Right forelimb (tissue), 1 donor: ENCODE results near the gene NBEA.

Experiments
- DNase-seq: peaks from one replicate; pipeline ENCODE4 v3.0.0-alpha.2; 2018

Gene NBEA

DNA sequence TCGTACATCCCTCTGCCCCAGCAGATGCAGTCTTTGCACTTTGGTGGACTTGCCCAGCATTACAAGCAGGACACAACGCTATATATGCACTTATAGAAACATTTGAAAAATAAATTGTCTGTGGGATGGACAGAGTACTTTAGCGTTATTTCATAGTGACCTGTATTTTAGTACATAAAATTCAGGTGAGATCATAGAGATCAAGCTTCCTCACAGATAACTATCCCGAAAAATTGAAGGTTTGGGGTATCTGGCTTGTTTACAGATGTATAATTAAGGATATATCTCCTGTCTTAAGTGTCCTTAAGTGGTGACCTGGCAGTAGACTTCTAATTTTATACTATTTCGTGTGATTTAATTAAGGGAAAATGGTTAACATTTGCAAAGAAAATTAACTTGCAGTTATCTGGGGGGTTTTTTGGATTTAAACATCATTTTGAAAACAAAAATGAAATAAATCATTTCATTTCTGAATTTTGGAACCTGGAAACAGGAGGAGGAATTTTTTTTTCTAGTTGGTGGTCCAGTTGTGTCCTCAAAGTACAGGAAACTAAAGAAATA is 535.4 kb downstream of the NBEA start:
- DNase-seq = no peak

DNA sequence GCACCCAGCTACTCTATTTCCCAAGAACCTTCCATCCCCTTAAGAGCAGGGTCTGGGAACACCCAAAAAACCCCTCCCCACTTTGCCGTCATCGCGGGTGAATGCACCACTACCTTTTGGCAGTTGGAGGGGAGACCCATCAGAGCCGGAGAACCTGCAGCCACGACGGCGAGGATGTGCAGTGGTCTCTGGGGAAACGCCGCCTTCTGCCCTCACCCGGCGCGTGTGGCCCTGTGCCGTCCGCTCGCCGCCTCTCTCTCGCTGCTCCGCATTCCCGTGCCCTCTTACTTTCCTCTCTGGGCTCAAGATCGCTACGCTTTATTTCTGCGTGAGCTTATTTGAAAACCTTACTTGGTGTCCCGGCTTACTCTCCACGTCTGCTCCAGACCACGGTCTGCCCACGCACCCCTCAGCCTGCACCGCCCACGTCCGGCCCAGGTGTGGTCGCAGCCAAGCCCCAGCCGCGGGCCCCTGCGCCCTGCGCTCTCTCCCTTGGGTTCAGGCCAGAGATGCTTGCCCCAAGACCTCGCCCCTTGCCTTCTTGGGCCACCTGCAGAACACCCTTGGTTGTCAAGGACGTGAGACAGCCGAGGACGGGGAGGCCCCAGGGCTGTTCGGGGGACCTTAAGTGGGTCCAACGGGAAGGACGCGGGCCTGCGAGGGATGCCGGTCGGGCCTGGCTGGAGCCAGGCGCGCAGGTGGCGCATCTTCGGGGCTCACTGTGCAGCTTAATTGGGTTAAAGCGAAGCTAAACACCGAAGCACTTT is 536.4 kb downstream of the NBEA start:
- DNase-seq = peak; percentile 79

DNA sequence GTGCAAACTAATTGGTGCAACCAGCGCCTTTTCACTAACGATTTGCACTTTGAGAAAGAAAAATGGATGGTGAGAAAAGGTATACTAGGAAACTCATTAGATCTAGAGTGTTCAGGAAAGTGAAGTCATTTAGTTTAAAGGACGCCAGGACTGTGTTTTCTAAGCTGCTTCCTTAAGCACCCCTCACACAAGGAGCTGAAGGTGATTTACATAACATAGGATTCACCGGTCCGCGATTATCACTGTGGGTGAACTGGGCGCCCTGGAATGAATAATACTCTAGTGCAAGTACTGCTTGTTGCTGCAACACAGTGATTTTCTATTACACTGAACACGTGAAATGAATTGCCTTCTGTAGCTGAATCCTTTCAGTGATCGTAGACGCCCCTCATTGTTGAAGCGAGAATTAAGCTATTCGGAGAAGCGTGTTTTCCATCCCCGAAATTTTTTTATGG is 537.0 kb downstream of the NBEA start:
- peak; percentile 67 for DNase-seq

DNA sequence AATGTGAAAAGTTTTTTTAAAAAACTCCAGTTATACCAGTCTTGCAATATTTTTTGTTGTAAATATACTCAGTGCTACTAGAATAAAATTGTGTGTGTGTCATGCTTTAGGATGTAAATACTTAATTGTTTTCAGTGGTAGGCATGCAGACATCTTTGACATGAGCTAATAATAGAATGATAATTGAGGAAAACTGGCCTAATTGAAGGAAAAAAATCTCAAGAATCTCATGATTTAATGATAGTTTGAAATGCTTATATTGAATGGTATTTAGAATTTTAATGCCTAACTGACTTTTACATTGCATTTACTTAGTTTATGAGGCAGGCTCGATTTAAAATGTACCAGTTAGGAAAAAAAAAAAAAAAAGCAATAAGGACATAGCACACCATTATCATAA is 537.6 kb downstream of the NBEA start:
- DNase-seq = no peak

DNA sequence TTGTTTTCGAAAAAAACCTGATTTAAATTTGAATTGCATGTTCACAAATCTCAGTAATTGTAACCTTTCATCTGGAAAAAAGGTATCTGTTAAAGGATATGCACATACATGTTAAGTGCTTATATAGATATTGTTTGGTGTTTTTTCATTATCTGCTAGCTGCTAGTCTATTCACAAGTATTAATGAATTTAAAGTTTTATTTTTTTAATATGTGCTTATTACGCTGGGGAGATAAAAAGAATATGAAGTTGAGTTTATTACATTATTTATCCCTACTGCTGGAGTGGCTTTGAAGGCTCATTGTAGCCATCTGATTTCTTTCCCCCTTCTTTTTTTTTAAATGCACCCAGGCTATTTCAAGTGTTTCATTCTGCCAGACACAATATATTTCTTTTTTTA is 538.3 kb downstream of the NBEA start:
- DNase-seq = no peak

GRCh38 chr13:35481777-35482176 is 539.7 kb downstream of the NBEA start:
- no peak for DNase-seq

DNA sequence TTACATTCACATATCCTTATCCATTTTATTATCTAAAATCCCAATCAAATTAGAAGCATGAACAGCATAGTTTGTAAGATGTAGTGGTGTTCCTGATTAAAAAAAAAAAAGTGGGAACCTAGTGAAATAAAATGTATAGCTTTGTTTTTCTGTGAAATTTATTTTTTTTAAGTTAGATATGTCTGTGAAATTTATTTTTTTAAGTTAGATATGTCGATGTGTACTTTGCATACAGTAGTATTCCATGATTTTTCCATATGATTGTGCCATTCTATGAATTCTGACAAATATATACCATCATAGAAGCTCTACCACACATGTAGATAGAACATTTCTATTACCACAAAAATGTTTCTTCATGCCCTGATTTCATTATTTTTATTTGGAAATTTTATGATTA is 540.5 kb downstream of the NBEA start:
- no peak for DNase-seq

DNA sequence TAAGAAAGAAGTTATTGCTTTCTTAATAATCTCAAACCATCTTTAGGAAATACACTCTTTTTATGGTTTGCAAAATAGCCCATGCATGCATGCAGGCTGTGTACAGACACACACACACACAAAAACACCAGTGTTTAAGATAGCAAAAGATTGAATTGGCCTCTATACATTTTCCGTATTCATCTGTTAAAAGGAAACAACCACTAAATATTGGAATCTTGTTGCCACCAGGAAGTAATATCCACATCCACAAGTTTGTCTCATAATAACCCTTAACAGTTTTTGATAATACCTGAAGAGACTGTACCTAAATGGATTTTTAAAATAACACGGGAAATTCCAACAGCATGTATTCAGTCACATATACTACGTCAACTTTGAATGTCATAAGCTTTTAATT is 541.7 kb downstream of the NBEA start:
- no peak for DNase-seq

DNA sequence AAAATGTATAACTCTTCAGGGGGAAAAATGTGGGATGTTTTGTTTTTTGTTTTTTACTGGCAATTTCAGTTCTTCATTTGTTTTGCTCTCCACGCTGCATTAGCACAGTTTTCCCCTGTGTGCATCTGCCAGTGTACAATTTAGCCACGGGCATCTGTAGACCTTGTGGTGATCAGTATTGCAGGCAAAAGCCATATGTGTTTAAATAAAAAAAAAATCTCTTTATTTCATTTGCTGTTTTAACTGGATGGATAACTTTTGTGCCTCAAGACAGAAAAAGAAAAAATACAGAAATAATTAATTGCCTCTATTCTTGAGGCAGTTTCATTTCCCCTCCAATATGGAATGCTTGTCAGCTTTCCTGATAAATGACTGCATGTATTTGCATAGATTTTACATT is 542.3 kb downstream of the NBEA start:
- DNase-seq = no peak

DNA sequence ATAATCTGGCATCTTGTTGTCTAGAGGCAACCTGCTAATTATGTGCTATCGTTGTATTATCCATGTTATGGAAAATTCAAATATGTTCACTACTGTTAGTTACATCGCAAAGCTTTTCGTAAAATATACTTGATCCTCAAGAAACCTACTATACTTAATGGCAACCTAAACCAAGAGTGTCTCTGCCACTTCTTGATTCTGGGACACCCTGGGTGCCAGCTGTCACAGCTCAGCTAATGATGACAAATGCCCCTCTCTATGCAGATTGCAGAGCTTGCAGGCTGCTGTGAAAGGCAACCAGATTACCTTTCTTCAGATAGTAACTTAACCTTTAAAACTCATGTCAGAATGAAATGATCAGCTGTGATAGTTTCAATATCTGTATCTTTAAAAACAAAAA is 543.4 kb downstream of the NBEA start:
- no peak for DNase-seq

GRCh38 chr13:35489050-35489449 is 547.0 kb downstream of the NBEA start:
- DNase-seq = no peak

- DNase-seq = no peak
Measured at GRCh38 chr13:35496006-35496405, 553.9 kb downstream of the NBEA start.

DNA sequence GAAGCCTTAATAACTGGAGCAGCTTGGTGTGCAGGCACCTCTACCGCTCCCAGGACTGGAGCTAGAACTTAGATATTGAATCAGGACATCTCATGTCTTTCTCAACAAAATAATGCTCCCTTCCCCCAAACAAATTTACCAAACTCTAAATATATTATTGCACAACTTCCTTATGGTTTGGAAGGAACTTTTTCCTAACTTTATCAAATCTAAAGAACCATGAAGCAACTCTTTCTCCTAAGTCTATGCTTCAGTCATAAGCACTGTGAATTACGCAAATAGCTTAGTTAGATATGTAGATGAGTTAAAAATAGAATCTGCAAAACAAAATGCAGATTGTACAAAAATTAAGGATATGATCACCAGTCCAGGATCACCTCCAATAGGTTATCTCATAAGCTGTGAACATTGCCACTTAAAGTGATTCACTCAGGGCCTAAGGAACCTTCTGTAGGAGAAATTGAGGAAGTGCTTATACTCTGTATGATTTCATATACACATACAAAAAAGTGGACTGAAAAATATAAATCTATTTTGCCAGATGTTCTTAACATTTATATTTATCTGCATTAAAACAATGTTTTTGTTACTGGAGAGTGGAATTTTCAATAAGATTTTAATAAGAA is 554.8 kb downstream of the NBEA start:
- DNase-seq = no peak

- no peak for DNase-seq
Measured at GRCh38 chr13:35498231-35498630, 556.2 kb downstream of the NBEA start.

DNA sequence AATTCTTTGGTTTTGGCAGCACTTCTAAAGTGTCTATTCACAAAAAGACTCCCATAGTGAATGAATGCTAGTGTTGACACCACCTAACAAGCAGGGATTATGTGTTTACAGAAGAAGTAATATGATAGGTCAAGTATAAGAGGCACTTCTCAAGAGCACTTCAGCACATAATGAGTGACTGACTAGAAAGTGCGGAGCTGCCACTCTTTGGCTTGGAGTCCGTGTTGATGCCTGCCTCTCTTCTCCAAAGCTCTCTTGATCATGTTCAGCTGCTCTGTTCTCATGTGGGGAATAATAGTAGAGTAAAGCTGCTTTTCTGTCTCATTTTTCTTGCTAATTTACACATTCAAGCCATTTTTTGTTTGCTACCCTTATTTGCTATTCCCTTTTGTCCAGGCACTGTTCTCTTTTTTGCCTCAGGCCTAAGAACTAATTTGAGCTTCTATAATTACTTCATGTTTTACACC is 557.2 kb downstream of the NBEA start:
- no peak for DNase-seq

DNA sequence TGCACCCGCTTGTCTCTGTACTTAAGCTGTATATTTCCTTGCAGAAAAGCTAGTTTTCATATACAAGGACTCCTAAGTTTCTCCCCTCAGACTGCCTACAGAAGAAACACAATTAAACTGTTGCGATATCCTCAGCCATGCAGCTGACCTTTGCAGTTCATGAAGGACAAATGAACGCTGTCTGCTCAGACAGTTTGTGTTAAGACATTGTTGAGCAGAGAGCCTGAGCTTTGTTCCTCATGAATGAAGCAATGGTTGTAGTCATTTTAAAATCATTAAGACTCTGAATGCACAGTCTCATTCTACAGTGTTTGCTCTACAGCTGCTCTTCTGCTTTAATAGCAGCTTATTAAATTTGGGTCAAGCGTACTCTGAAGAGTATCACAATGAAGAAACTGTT is 557.6 kb downstream of the NBEA start:
- DNase-seq = no peak

- DNase-seq = no peak
Measured at GRCh38 chr13:35500144-35500543, 558.1 kb downstream of the NBEA start.

- no peak for DNase-seq
Measured at GRCh38 chr13:35501661-35502235, 559.7 kb downstream of the NBEA start.

DNA sequence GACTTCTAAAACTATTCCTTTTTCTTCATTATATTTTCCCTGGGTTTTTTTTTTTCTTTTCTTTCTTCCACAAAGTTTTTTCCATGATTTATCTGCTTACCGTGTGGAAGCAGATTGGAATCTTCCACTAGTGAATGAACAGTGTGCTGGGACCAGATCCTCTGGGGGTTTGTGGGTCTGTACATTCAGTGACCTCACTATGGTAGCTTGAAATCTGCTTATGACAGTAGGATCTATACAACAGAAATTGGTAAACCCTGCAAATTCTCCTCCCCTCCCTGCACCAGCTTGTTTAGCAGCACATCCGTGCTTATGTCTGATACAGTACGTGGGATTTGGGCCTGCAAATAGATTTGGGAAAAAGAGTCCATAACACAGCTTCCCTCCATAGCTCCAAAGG is 560.4 kb downstream of the NBEA start:
- DNase-seq = no peak

GRCh38 chr13:35512271-35512920 is 570.3 kb downstream of the NBEA start:
- no peak for DNase-seq

- DNase-seq = no peak
Measured at GRCh38 chr13:35514061-35514477, 572.0 kb downstream of the NBEA start.

GRCh38 chr13:35514801-35515502 is 572.9 kb downstream of the NBEA start:
- no peak for DNase-seq
